OCI-LY7 (cell line): ENCODE results near the gene ZFP36L2. TPM values are rescaled to one million over a fixed set of nuclear protein-coding genes. Genes with fewer than 3 reads are reported as not detected.
A peak's percentile ranks its signal among the peaks of the same experiment; 100 is the strongest.

Experiments used
- BruUV-seq: library from RNA; stranded (reverse); fragments of 400-500 nt; replicated peaks from 2 replicates; lab custom pipeline; 2021; lab: Mats Ljungman, UMichigan
- CTCF ChIA-PET: fragments of 300-600 bp; sonication (Branson Sonifier 250); formaldehyde crosslinking; loops from one replicate; lab custom pipeline; 2022; ENCODE audit warnings: antibody characterized with exemption; ENCODE audit not compliant: unreplicated experiment; lab: Charles Lee
- POLR2A ChIA-PET: fragments of 300-600 bp; sonication (Branson Sonifier 250); formaldehyde crosslinking; loops from one replicate; lab custom pipeline; 2022; ENCODE audit warnings: antibody characterized with exemption; lab: Charles Lee
- DNase-seq: peaks from one replicate; pipeline ENCODE4 v3.0.0-alpha.2; 2015; ENCODE audit warnings: low spot score
- H2AFZ ChIP-seq: fragments of 200-600 bp; sonication (generic), shearing (Covaris generic); 2 replicates; pipeline ENCODE4 v1.6.1; 2014; ENCODE audit warnings: mild to moderate bottlenecking, antibody characterized with exemption, low read length, moderate library complexity
- H3K27ac ChIP-seq: fragments of 200-600 bp; sonication (generic); 2 replicates; pipeline ENCODE4 v1.5.1; 2014; ENCODE audit warnings: mixed run types, low read depth, mild to moderate bottlenecking, moderate library complexity, low read length, inconsistent platforms; ENCODE audit not compliant: poor library complexity, severe bottlenecking
- H3K36me3 ChIP-seq: fragments of 200-600 bp; sonication (generic); 2 replicates; pipeline ENCODE4 v1.6.1; 2014; ENCODE audit warnings: mild to moderate bottlenecking, antibody characterized with exemption, low read length, moderate library complexity, mixed read lengths; ENCODE audit not compliant: insufficient read depth
- H3K4me1 ChIP-seq: fragments of 200-600 bp; sonication (generic); 2 replicates; pipeline ENCODE4 v1.5.1; 2014; ENCODE audit warnings: mild to moderate bottlenecking, low read length; ENCODE audit not compliant: insufficient read depth, poor library complexity, severe bottlenecking
- H3K4me2 ChIP-seq: fragments of 200-600 bp; sonication (generic); 2 replicates; pipeline ENCODE4 v1.6.1; 2014; ENCODE audit warnings: mild to moderate bottlenecking, low read length
- H3K4me3 ChIP-seq: fragments of 200-600 bp; sonication (generic); 2 replicates; pipeline ENCODE4 v1.5.1; 2014; ENCODE audit warnings: mild to moderate bottlenecking, low read depth, low read length; ENCODE audit not compliant: poor library complexity, severe bottlenecking
- H3K79me2 ChIP-seq: fragments of 200-600 bp; sonication (generic); 2 replicates; pipeline ENCODE4 v1.6.1; 2016; ENCODE audit warnings: low read depth, mild to moderate bottlenecking, low read length, moderate library complexity, mixed read lengths; ENCODE audit not compliant: insufficient read depth
- H3K9me2 ChIP-seq: fragments of 200-600 bp; sonication (generic); 2 replicates; pipeline ENCODE4 v1.6.1; 2016; ENCODE audit warnings: mild to moderate bottlenecking, low read length, mixed read lengths; ENCODE audit not compliant: insufficient read depth
- H3K9me3 ChIP-seq: fragments of 200-600 bp; sonication (generic); 2 replicates; pipeline ENCODE4 v1.6.1; 2014; ENCODE audit warnings: mild to moderate bottlenecking, mixed run types, low read length, mixed read lengths
- H4K20me1 ChIP-seq: fragments of 200-600 bp; sonication (generic); 2 replicates; pipeline ENCODE4 v1.6.1; 2014; ENCODE audit warnings: mild to moderate bottlenecking, antibody characterized with exemption, low read length, moderate library complexity, mixed read lengths; ENCODE audit not compliant: insufficient read depth
- EZH2phosphoT487 ChIP-seq: fragments of 200-600 bp; sonication (generic); IDR thresholded peaks from 2 replicates; pipeline ENCODE4 v1.6.1; 2018; ENCODE audit warnings: low read depth, borderline replicate concordance, mild to moderate bottlenecking, mixed run types, antibody characterized with exemption, low read length, moderate library complexity, mixed read lengths
- intact Hi-C: fragments of 100-400 bp; cut with micrococcal nuclease; formaldehyde crosslinking; loops from one replicate; pipeline ENCODE4 v1.10.0; 2022; ENCODE audit not compliant: unreplicated experiment
- total RNA-seq, 2 experiments: library from RNA; depleted of rRNA in 1 of 2; stranded (reverse); fragments of >200 nt in 1 of 2; shearing (Covaris generic) in 1 of 2; gene quantifications; 2 replicates each; pipeline ENCODE4 v1.2.3, GENCODE V29; 2014 to 2022
- TF ChIP-seq, protein P1 (sequence below): fragments of 200-600 bp; sonication (generic); conservative IDR thresholded peaks from 2 replicates; pipeline ENCODE4 v1.5.1; 2014; ENCODE audit warnings: mild to moderate bottlenecking, antibody characterized with exemption, low read length, moderate library complexity, mixed read lengths

The ZFP36L2 gene
- total RNA-seq, 2 experiments from 2014 or later: 6.8 to 37.2 TPM

DNA sequence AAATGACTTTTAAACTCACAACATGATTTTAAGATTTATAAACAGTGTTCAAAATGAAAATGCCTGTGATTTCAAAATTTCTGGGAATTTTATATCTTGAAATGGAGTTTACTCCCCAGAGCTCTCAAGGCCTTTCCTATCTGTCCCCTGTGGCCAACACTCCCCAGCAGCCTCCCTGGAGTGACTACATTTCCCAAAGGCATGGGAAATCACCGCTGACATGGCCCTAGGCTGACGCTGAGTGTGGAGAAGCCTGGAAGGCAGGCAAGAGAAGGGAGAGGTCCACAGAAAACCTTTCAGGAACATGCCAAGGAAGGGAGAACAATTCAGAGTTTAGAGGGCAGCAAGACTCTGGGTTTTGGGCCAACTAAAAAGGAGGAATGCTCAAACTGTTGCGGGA, 20.2 kb upstream of the ZFP36L2 start:
- TF ChIP-seq, protein P1, sequence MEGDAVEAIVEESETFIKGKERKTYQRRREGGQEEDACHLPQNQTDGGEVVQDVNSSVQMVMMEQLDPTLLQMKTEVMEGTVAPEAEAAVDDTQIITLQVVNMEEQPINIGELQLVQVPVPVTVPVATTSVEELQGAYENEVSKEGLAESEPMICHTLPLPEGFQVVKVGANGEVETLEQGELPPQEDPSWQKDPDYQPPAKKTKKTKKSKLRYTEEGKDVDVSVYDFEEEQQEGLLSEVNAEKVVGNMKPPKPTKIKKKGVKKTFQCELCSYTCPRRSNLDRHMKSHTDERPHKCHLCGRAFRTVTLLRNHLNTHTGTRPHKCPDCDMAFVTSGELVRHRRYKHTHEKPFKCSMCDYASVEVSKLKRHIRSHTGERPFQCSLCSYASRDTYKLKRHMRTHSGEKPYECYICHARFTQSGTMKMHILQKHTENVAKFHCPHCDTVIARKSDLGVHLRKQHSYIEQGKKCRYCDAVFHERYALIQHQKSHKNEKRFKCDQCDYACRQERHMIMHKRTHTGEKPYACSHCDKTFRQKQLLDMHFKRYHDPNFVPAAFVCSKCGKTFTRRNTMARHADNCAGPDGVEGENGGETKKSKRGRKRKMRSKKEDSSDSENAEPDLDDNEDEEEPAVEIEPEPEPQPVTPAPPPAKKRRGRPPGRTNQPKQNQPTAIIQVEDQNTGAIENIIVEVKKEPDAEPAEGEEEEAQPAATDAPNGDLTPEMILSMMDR: no peak
- TF ChIP-seq EZH2phosphoT487: no peak
- Histone ChIP-seq H3K27ac (no peak overlapping the region), H3K4me1 (no peaks in the 10 kb centered on the region), H3K9me2 (no peaks in the 10 kb centered on the region), H3K36me3 (no peaks in the 10 kb centered on the region), H3K4me3 (no peak overlapping the region), H3K79me2 (no peaks in the 10 kb centered on the region), H3K9me3 (no peaks in the 10 kb centered on the region), H3K4me2 (no peak overlapping the region), H2AFZ (no peak overlapping the region), H4K20me1 (no peaks in the 10 kb centered on the region)
- no peak for DNase-seq
- no TSS peak for BruUV-seq
- ChIA-PET POLR2A (no interaction called here), CTCF (no interaction called here)
- intact Hi-C loops: no loop called here

DNA sequence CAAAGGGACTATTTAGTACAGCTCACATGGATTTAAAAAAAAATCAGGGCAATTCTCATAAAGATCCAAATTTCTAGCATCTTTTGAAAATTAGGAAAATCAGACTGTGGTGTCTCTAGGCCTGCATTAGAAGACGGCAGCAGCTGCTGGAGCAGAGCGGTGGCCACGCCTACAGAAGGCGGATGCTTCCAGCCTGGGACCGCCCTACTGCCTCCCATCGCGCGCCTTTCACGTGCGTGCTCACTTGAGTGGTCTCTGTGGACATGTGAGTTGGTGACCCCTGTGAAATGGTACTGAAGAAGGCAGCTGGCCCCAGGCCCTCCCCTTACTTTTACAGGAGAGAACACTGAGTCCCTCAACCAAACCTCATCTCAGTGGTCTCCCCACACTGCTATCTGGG, 15.2 kb upstream of the ZFP36L2 start:
- Histone ChIP-seq H3K9me2 (no peaks in the 10 kb centered on the region), H3K4me3 (no peak overlapping the region), H3K27ac (no peak overlapping the region), H3K4me2 (no peak overlapping the region), H3K79me2 (no peaks in the 10 kb centered on the region), H3K36me3 (no peaks in the 10 kb centered on the region), H2AFZ (no peak overlapping the region), H3K9me3 (no peaks in the 10 kb centered on the region), H4K20me1 (no peaks in the 10 kb centered on the region), H3K4me1 (peaks cover 12% of the 10 kb centered on the region)
- ChIA-PET POLR2A (no interaction called here), CTCF (no interaction called here)
- BruUV-seq: no TSS peak
- intact Hi-C loops: no loop called here
- TF ChIP-seq, protein P1: no peak
- no peak for TF ChIP-seq EZH2phosphoT487
- no peak for DNase-seq

DNA sequence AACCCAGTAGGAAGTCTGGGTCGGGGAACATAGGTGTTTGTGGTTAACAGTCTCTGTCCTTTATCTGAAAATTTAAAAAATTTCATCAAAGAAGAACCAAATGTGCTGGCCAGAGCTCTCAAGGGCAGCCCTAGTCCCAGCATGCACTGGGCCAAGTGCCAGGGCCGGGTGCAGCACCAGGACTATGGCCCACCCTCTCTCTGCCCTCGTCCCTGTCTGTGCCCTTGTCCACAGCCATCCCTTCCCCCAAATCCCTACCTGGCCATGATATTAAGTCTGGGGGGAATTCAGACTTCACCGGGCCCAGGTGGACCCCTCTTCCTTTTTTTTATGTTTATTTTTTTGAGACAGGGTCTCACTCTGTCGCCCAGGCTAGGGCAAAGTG, 14.4 kb upstream of the ZFP36L2 start:
- H3K9me2 ChIP-seq: no peaks in the 10 kb centered on the region
- no peaks in the 10 kb centered on the region for H3K79me2 ChIP-seq
- H3K27ac ChIP-seq: peak overlapping the region; percentile 4
- H3K4me2 ChIP-seq: peak overlapping the region; percentile 30; the same call in 1 of the 2 replicates
- DNase-seq: no peak
- intact Hi-C loops: no loop called here
- no peaks in the 10 kb centered on the region for H4K20me1 ChIP-seq
- ChIA-PET CTCF (no interaction called here), POLR2A (interaction anchor here (0.9 kb wide), 1 partner anchor 214 kb away, joined by 4 read pairs; no protein-coding TSS in a partner anchor)
- no peak for TF ChIP-seq EZH2phosphoT487
- TF ChIP-seq, protein P1: no peak
- H3K36me3 ChIP-seq: no peaks in the 10 kb centered on the region
- H3K9me3 ChIP-seq: no peaks in the 10 kb centered on the region
- H2AFZ ChIP-seq: no peak overlapping the region
- no peak overlapping the region for H3K4me3 ChIP-seq
- peaks cover 12% of the 10 kb centered on the region for H3K4me1 ChIP-seq
- no TSS peak for BruUV-seq
